Stimulated activated CD8-positive, alpha-beta memory T cell treated with anti-CD3 and anti-CD28 coated beads, Interleukin-4, amount 100 ng/mL, for 24 hours (primary cell): ENCODE data around the gene ITPA.

Experiments used
- DNase-seq: peaks from one replicate; pipeline ENCODE4 v3.0.0-alpha.2; 2020; ENCODE audit warnings: low read depth

ITPA gene

GRCh38 chr20:3229158-3229557 lies 19.9 kb downstream of the ITPA start:
- no peak for DNase-seq

GRCh38 chr20:3229798-3230197 lies 20.5 kb downstream of the ITPA start:
- no peak for DNase-seq

GRCh38 chr20:3231116-3231515 lies 21.8 kb downstream of the ITPA start:
- DNase-seq: no peak

GRCh38 chr20:3231889-3232588 lies 22.7 kb downstream of the ITPA start:
- DNase-seq: no peak

- no peak for DNase-seq
Measured at GRCh38 chr20:3233131-3233990, 24.1 kb downstream of the ITPA start.

GRCh38 chr20:3233991-3234498 lies 24.7 kb downstream of the ITPA start:
- no peak for DNase-seq

GRCh38 chr20:3235666-3236324 lies 26.5 kb downstream of the ITPA start:
- DNase-seq: no peak

GRCh38 chr20:3237011-3237957 lies 28.0 kb downstream of the ITPA start:
- DNase-seq: no peak

GRCh38 chr20:3237958-3238615 lies 28.8 kb downstream of the ITPA start:
- DNase-seq: no peak

GRCh38 chr20:3238616-3239025 lies 29.3 kb downstream of the ITPA start:
- no peak for DNase-seq

GRCh38 chr20:3239026-3239866 lies 29.9 kb downstream of the ITPA start, which contains the start of gene SLC4A11:
SLC4A11 (minus strand) TSS chr20:3239190; CDS start chr20:3239137, 53 bp downstream.
- no peak for DNase-seq

GRCh38 chr20:3239867-3240775 lies 30.8 kb downstream of the ITPA start:
- DNase-seq: no peak

- DNase-seq: no peak
Measured at GRCh38 chr20:3240776-3241363, 31.6 kb downstream of the ITPA start.

GRCh38 chr20:3242172-3242692 lies 32.9 kb downstream of the ITPA start:
- DNase-seq: no peak

- DNase-seq: no peak
Measured at GRCh38 chr20:3243718-3244358, 34.5 kb downstream of the ITPA start.

- no peak for DNase-seq
Measured at GRCh38 chr20:3244613-3245012, 35.3 kb downstream of the ITPA start.

- no peak for DNase-seq
Measured at GRCh38 chr20:3245156-3245555, 35.9 kb downstream of the ITPA start.

GRCh38 chr20:3245711-3246110 lies 36.4 kb downstream of the ITPA start:
- DNase-seq: no peak
